Measurements from ENCODE around the gene NCKAP5.

NCKAP5 gene

DNA sequence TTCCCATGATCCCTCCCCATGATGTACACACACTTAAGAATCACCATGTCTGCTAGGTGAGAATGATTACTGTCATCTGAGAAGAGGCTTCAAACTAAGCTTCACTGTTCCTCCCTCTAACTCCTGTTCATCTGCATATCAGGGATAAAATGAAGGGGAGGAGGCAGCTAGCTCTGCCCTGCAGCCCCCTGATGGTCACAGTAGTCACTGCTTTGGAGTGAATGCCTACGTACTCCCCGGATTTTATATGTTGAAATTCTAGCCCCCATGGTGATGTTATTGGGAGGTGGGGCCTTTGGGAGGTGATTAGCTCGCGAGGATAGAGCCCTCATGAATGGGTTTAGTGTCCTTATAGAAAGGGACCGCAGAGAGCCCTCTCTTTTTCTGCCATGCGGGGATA lies 156.4 kb downstream of the NCKAP5 start:
- Histone ChIP-seq H3K4me3 (ENCODE audit: low read length) (no peak overlapping the region), H3K4me1 (ENCODE audit: control insufficient read depth, low read depth, low read length) (peaks cover 2% of the 10 kb centered on the region), H3K79me2 (ENCODE audit: control insufficient read depth, insufficient read depth, low read length) (no peaks in the 10 kb centered on the region), H3K36me3 (ENCODE audit: control insufficient read depth, insufficient read depth, low read length) (no peaks in the 10 kb centered on the region), H2BK15ac (replicated peaks; ENCODE audit: low read depth) (no peak overlapping the region), H3K9ac (ENCODE audit: low read length) (no peak overlapping the region), H3K79me1 (ENCODE audit: low read length) (no peaks in the 10 kb centered on the region), H4K8ac (ENCODE audit: low read depth, low read length) (no peak overlapping the region), H2AK5ac (ENCODE audit: low read length) (no peak overlapping the region), H3K18ac (ENCODE audit: low read length) (no peak overlapping the region), H3K4ac (ENCODE audit: low read depth, low read length) (no peak overlapping the region), H3K27ac (ENCODE audit: low read depth, low read length) (no peak overlapping the region), H3K4me2 (ENCODE audit: low read length) (no peak overlapping the region), H3K23ac (ENCODE audit: low read length) (no peak overlapping the region), H2BK120ac (ENCODE audit: low read depth, low read length) (no peak overlapping the region), H3K27me3 (ENCODE audit: insufficient read depth, low read length, poor library complexity) (no peaks in the 10 kb centered on the region), H4K5ac (ENCODE audit: low read length) (no peak overlapping the region), H2BK5ac (ENCODE audit: low read length) (no peak overlapping the region), H3K56ac (ENCODE audit: low read length) (no peak overlapping the region)
- WGBS (ENCODE audit: extremely low coverage, insufficient coverage, low lambda C conversion rate), result no CpG with 5 or more reads among the region's 6 CpGs
- DNase-seq, result peak; percentile 79

DNA sequence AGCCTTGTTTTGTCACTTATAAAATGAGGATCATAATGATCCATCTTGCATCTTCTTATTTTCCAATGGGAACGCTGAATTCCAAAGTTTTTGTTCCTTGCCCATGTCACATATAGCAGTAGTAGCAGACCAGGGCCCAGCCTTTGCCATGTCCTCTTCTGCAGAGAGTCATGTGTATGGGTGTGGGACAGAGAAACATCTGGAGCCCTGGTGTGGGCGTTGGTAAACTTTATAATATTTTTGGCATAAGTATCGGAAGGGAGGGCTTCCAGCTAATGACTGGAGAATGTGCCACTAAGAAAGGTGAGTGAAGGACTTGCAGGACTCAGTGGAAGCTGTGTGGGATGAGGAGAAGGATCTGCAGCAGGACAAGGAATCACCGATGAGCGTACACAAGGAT lies 157.2 kb downstream of the NCKAP5 start:
- Histone ChIP-seq H3K4me1 (ENCODE audit: control insufficient read depth, low read depth, low read length) (peaks cover 2% of the 10 kb centered on the region), H3K27me3 (ENCODE audit: insufficient read depth, low read length, poor library complexity) (no peaks in the 10 kb centered on the region), H2BK5ac (ENCODE audit: low read length) (no peak overlapping the region), H3K23ac (ENCODE audit: low read length) (no peak overlapping the region), H3K27ac (ENCODE audit: low read depth, low read length) (no peak overlapping the region), H3K79me1 (ENCODE audit: low read length) (no peaks in the 10 kb centered on the region), H3K4me2 (ENCODE audit: low read length) (no peak overlapping the region), H3K4me3 (ENCODE audit: low read length) (no peak overlapping the region), H3K4ac (ENCODE audit: low read depth, low read length) (no peak overlapping the region), H3K56ac (ENCODE audit: low read length) (no peak overlapping the region), H2BK120ac (ENCODE audit: low read depth, low read length) (no peak overlapping the region), H3K36me3 (ENCODE audit: control insufficient read depth, insufficient read depth, low read length) (no peaks in the 10 kb centered on the region), H2AK5ac (ENCODE audit: low read length) (no peak overlapping the region), H4K8ac (ENCODE audit: low read depth, low read length) (no peak overlapping the region), H4K5ac (ENCODE audit: low read length) (no peak overlapping the region), H2BK15ac (replicated peaks; ENCODE audit: low read depth) (no peak overlapping the region), H3K18ac (ENCODE audit: low read length) (no peak overlapping the region), H3K9ac (ENCODE audit: low read length) (no peak overlapping the region), H3K79me2 (ENCODE audit: control insufficient read depth, insufficient read depth, low read length) (no peaks in the 10 kb centered on the region)
- no CpG with 5 or more reads among the region's 5 CpGs for WGBS (ENCODE audit: extremely low coverage, insufficient coverage, low lambda C conversion rate)
- DNase-seq, result no peak

- Histone ChIP-seq H3K18ac (ENCODE audit: low read length) (no peak overlapping the region), H4K8ac (ENCODE audit: low read depth, low read length) (no peak overlapping the region), H3K79me1 (ENCODE audit: low read length) (no peaks in the 10 kb centered on the region), H3K4me3 (ENCODE audit: low read length) (no peak overlapping the region), H4K5ac (ENCODE audit: low read length) (no peak overlapping the region), H2BK5ac (ENCODE audit: low read length) (no peak overlapping the region), H3K9ac (ENCODE audit: low read length) (no peak overlapping the region), H3K27me3 (ENCODE audit: insufficient read depth, low read length, poor library complexity) (no peaks in the 10 kb centered on the region), H3K79me2 (ENCODE audit: control insufficient read depth, insufficient read depth, low read length) (no peaks in the 10 kb centered on the region), H2BK120ac (ENCODE audit: low read depth, low read length) (no peak overlapping the region), H3K36me3 (ENCODE audit: control insufficient read depth, insufficient read depth, low read length) (no peaks in the 10 kb centered on the region), H2BK15ac (replicated peaks; ENCODE audit: low read depth) (no peak overlapping the region), H3K4me2 (ENCODE audit: low read length) (no peak overlapping the region), H3K27ac (ENCODE audit: low read depth, low read length) (no peak overlapping the region), H3K56ac (ENCODE audit: low read length) (no peak overlapping the region), H3K4ac (ENCODE audit: low read depth, low read length) (no peak overlapping the region), H2AK5ac (ENCODE audit: low read length) (no peak overlapping the region), H3K23ac (ENCODE audit: low read length) (no peak overlapping the region), H3K4me1 (ENCODE audit: control insufficient read depth, low read depth, low read length) (peaks cover 2% of the 10 kb centered on the region)
- no CpG with 5 or more reads among the region's 5 CpGs for WGBS (ENCODE audit: extremely low coverage, insufficient coverage, low lambda C conversion rate)
- no peak for DNase-seq
These were observed 158.5 kb downstream of the NCKAP5 start for GRCh38 chr2:133409581-133410285.

- H3K79me1 ChIP-seq (ENCODE audit: low read length), result no peaks in the 10 kb centered on the region
- H3K36me3 ChIP-seq (ENCODE audit: control insufficient read depth, insufficient read depth, low read length), result no peaks in the 10 kb centered on the region
- peaks cover 2% of the 10 kb centered on the region for H3K4me1 ChIP-seq (ENCODE audit: control insufficient read depth, low read depth, low read length)
- H3K4me3 ChIP-seq (ENCODE audit: low read length), result no peak overlapping the region
- no CpG with 5 or more reads among the region's 1 CpG for WGBS (ENCODE audit: extremely low coverage, insufficient coverage, low lambda C conversion rate)
- H3K4ac ChIP-seq (ENCODE audit: low read depth, low read length), result no peak overlapping the region
- no peak overlapping the region for H2BK15ac ChIP-seq (replicated peaks; ENCODE audit: low read depth)
- no peak overlapping the region for H2AK5ac ChIP-seq (ENCODE audit: low read length)
- H3K27me3 ChIP-seq (ENCODE audit: insufficient read depth, low read length, poor library complexity), result no peaks in the 10 kb centered on the region
- no peaks in the 10 kb centered on the region for H3K79me2 ChIP-seq (ENCODE audit: control insufficient read depth, insufficient read depth, low read length)
- no peak overlapping the region for H4K8ac ChIP-seq (ENCODE audit: low read depth, low read length)
- no peak for DNase-seq
- no peak overlapping the region for H3K4me2 ChIP-seq (ENCODE audit: low read length)
- no peak overlapping the region for H4K5ac ChIP-seq (ENCODE audit: low read length)
- H3K27ac ChIP-seq (ENCODE audit: low read depth, low read length), result no peak overlapping the region
- no peak overlapping the region for H3K9ac ChIP-seq (ENCODE audit: low read length)
- H3K18ac ChIP-seq (ENCODE audit: low read length), result no peak overlapping the region
- H3K56ac ChIP-seq (ENCODE audit: low read length), result no peak overlapping the region
- no peak overlapping the region for H2BK120ac ChIP-seq (ENCODE audit: low read depth, low read length)
- H2BK5ac ChIP-seq (ENCODE audit: low read length), result no peak overlapping the region
- no peak overlapping the region for H3K23ac ChIP-seq (ENCODE audit: low read length)
These were observed 159.6 kb downstream of the NCKAP5 start for GRCh38 chr2:133408671-133409070.

DNA sequence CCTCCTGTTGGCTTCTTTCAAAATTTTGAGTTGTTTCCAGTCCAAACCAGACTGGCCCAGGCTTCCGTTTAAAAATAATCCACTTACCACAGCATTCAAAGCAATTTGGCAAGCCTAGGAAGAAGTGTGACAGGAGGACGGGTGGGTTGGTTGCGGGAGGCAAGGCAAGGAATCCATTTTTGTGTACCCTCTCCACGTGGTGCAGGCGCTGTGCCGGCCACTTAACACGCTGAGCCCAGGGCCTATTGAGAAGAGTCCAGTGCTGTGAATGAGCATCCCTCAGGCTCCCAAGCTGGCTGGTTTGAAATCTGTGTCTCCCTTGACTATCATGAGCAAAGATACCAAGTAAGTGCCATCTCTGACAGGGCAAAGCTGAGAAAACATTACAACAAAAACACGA lies 160.9 kb downstream of the NCKAP5 start:
- Histone ChIP-seq H3K27me3 (ENCODE audit: insufficient read depth, low read length, poor library complexity) (no peaks in the 10 kb centered on the region), H3K4me1 (ENCODE audit: control insufficient read depth, low read depth, low read length) (peaks cover 2% of the 10 kb centered on the region), H3K79me1 (ENCODE audit: low read length) (no peaks in the 10 kb centered on the region), H3K56ac (ENCODE audit: low read length) (no peak overlapping the region), H3K27ac (ENCODE audit: low read depth, low read length) (no peak overlapping the region), H2BK15ac (replicated peaks; ENCODE audit: low read depth) (no peak overlapping the region), H4K5ac (ENCODE audit: low read length) (no peak overlapping the region), H3K79me2 (ENCODE audit: control insufficient read depth, insufficient read depth, low read length) (no peaks in the 10 kb centered on the region), H3K4me3 (ENCODE audit: low read length) (no peak overlapping the region), H2BK5ac (ENCODE audit: low read length) (no peak overlapping the region), H3K18ac (ENCODE audit: low read length) (no peak overlapping the region), H3K9ac (ENCODE audit: low read length) (no peak overlapping the region), H2AK5ac (ENCODE audit: low read length) (no peak overlapping the region), H3K36me3 (ENCODE audit: control insufficient read depth, insufficient read depth, low read length) (no peaks in the 10 kb centered on the region), H3K4me2 (ENCODE audit: low read length) (no peak overlapping the region), H3K23ac (ENCODE audit: low read length) (no peak overlapping the region), H2BK120ac (ENCODE audit: low read depth, low read length) (no peak overlapping the region), H4K8ac (ENCODE audit: low read depth, low read length) (no peak overlapping the region), H3K4ac (ENCODE audit: low read depth, low read length) (no peak overlapping the region)
- DNase-seq, result no peak
- WGBS (ENCODE audit: extremely low coverage, insufficient coverage, low lambda C conversion rate), result no CpG with 5 or more reads among the region's 8 CpGs

DNA sequence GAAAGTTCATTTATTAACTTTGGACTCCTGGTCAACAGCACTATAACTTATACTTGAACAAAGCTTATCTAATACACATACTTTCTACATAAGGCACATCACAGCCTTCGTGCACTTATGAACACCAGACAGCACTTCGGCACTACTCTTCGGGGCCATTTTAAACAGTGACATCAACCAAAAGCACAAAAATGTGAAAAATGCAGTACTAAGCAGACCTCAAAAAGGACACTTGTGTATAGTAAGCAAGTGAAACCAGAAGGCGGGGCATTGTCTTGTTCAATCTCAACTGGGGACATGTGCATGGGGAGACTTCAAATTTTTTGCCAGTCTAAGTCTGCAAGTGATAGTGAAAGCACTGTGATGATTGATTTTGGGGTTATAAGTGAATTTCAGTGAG lies 163.0 kb downstream of the NCKAP5 start:
- no peaks in the 10 kb centered on the region for H3K27me3 ChIP-seq (ENCODE audit: insufficient read depth, low read length, poor library complexity)
- WGBS (ENCODE audit: extremely low coverage, insufficient coverage, low lambda C conversion rate), result no CpG with 5 or more reads among the region's 4 CpGs
- H3K36me3 ChIP-seq (ENCODE audit: control insufficient read depth, insufficient read depth, low read length), result no peaks in the 10 kb centered on the region
- H3K4me2 ChIP-seq (ENCODE audit: low read length), result no peak overlapping the region
- no peaks in the 10 kb centered on the region for H3K4me1 ChIP-seq (ENCODE audit: control insufficient read depth, low read depth, low read length)
- no peak for DNase-seq
- H3K27ac ChIP-seq (ENCODE audit: low read depth, low read length), result no peak overlapping the region
- no peak overlapping the region for H2BK5ac ChIP-seq (ENCODE audit: low read length)
- H4K5ac ChIP-seq (ENCODE audit: low read length), result no peak overlapping the region
- H4K8ac ChIP-seq (ENCODE audit: low read depth, low read length), result no peak overlapping the region
- no peaks in the 10 kb centered on the region for H3K79me1 ChIP-seq (ENCODE audit: low read length)
- H3K4me3 ChIP-seq (ENCODE audit: low read length), result no peak overlapping the region
- no peak overlapping the region for H3K23ac ChIP-seq (ENCODE audit: low read length)
- no peak overlapping the region for H3K4ac ChIP-seq (ENCODE audit: low read depth, low read length)
- no peak overlapping the region for H2BK120ac ChIP-seq (ENCODE audit: low read depth, low read length)
- H3K56ac ChIP-seq (ENCODE audit: low read length), result no peak overlapping the region
- H2AK5ac ChIP-seq (ENCODE audit: low read length), result no peak overlapping the region
- H3K79me2 ChIP-seq (ENCODE audit: control insufficient read depth, insufficient read depth, low read length), result no peaks in the 10 kb centered on the region
- H2BK15ac ChIP-seq (replicated peaks; ENCODE audit: low read depth), result no peak overlapping the region
- H3K18ac ChIP-seq (ENCODE audit: low read length), result no peak overlapping the region
- H3K9ac ChIP-seq (ENCODE audit: low read length), result no peak overlapping the region
